Skeletal muscle satellite cell (primary cell): ENCODE data around the gene CSF1R.
A peak's percentile ranks its signal among the peaks of the same experiment; 100 is the strongest.

Experiments
- H3K27me3 ChIP-seq: 2 replicates; pipeline ENCODE4 v1.7.0; 2013; ENCODE audit warnings: low read length; ENCODE audit not compliant: control insufficient read depth, insufficient read depth
- H3K36me3 ChIP-seq: 2 replicates; pipeline ENCODE4 v1.7.0; 2013; ENCODE audit warnings: mild to moderate bottlenecking, control low read depth, low read length; ENCODE audit not compliant: insufficient read depth
- H3K4me1 ChIP-seq: 2 replicates; pipeline ENCODE4 v1.7.0; 2013; ENCODE audit warnings: low read length; ENCODE audit not compliant: control insufficient read depth, insufficient read depth
- H3K4me2 ChIP-seq: 2 replicates; pipeline ENCODE4 v1.7.0; 2013; ENCODE audit warnings: mild to moderate bottlenecking, low read length
- H3K4me3 ChIP-seq: 2 replicates; pipeline ENCODE4 v1.7.0; 2013; ENCODE audit warnings: low read length
- H3K9ac ChIP-seq: 2 replicates; pipeline ENCODE4 v1.7.0; 2013; ENCODE audit warnings: mild to moderate bottlenecking, low read depth, low read length, moderate library complexity
- H3K9me3 ChIP-seq: replicated peaks from 2 replicates; pipeline ENCODE4 v1.7.0; 2013; ENCODE audit warnings: mild to moderate bottlenecking, control low read depth, low read length

Gene CSF1R

DNA sequence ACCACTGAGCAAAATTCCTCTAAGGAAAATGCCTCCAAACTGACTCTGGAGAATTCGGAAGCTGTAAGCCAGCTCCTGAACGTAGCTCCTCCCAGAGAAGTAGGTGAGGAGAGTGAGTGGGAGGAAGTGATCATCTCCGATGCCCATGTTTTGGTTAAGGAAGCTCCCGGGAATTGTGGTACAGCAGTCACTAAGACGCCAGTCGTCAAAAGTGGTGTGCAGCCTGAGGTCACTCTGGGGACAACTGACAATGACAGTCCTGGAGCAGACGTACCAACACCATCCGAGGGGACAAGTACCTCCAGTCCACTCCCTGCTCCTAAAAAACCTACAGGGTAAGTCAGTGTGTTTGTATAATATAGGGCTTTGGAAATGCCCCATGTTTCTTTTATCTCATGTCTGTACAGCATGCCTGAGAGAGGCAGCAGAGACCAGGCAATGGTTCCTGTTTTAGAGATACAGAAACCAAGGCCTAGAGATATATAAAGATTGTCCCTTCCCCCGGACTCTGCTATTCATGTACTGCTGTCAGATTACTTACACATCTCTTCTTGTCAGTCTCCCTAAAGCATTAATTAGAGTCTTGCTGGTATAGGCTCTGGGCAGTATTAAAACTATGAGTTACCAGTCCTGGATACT lies 61.9 kb downstream of the CSF1R start:
- peaks cover 32% of the 10 kb centered on the region for H3K4me1 ChIP-seq
- H3K4me2 ChIP-seq = no peak overlapping the region
- H3K9me3 ChIP-seq = no peaks in the 10 kb centered on the region
- no peak overlapping the region for H3K4me3 ChIP-seq
- no peaks in the 10 kb centered on the region for H3K27me3 ChIP-seq
- peaks cover 72% of the 10 kb centered on the region for H3K36me3 ChIP-seq
- no peak overlapping the region for H3K9ac ChIP-seq

DNA sequence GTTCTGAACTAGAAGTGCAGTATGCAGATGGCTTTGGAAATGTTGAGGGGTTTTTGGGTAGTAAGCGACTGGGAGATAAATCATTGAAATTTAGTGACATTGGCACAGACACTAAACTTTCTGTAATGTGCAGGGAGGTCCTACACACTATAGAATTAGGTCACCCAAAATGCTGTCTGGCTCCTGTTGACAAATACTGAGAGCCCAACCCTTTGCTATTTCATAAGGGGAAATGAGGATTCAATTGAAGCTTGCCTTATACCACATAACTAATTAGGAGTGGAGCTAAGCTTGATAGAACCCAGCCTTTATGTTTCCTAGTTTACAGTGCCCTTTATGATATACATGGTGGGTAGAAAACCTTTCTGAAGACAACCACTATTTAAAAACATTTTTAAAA lies 63.2 kb downstream of the CSF1R start:
- no peak overlapping the region for H3K4me3 ChIP-seq
- H3K27me3 ChIP-seq = no peaks in the 10 kb centered on the region
- no peaks in the 10 kb centered on the region for H3K9me3 ChIP-seq
- peaks cover 81% of the 10 kb centered on the region for H3K36me3 ChIP-seq
- H3K4me1 ChIP-seq = peaks cover 34% of the 10 kb centered on the region
- no peak overlapping the region for H3K4me2 ChIP-seq
- no peak overlapping the region for H3K9ac ChIP-seq

- Histone ChIP-seq H3K4me3 (peak overlapping the region; percentile 21), H3K9ac (peak overlapping the region; percentile 65), H3K4me1 (peaks cover 38% of the 10 kb centered on the region), H3K4me2 (peak overlapping the region; percentile 67), H3K36me3 (peaks cover 80% of the 10 kb centered on the region), H3K27me3 (no peaks in the 10 kb centered on the region), H3K9me3 (no peaks in the 10 kb centered on the region)
Measured at GRCh38 chr5:150022681-150023080, 63.7 kb downstream of the CSF1R start.

DNA sequence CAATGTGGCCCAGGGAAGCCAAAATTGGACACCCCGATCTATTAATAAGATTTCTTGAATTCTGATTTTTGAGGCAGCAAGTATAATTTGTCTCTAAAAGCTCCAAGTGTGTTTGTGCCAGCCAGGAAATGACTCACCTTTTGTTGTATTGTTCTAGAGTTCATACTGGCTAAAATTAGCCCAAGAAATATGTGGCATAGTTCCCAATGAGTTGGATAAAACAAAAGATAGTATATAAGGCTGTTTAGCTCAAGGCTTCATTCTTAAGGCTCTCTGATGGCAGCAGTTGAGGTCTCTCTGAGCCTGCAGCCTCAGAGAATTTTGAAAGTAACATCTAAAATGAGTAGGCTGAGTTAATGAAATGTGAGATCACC lies 64.2 kb downstream of the CSF1R start:
- H3K27me3 ChIP-seq = no peaks in the 10 kb centered on the region
- peak overlapping the region; percentile 67 for H3K4me2 ChIP-seq
- H3K9ac ChIP-seq = peak overlapping the region; percentile 65
- no peaks in the 10 kb centered on the region for H3K9me3 ChIP-seq
- peaks cover 77% of the 10 kb centered on the region for H3K36me3 ChIP-seq
- H3K4me1 ChIP-seq = peaks cover 43% of the 10 kb centered on the region
- H3K4me3 ChIP-seq = peak overlapping the region; percentile 21

- Histone ChIP-seq H3K27me3 (no peaks in the 10 kb centered on the region), H3K9ac (peak overlapping the region; percentile 65), H3K4me3 (no peak overlapping the region), H3K4me2 (peak overlapping the region; percentile 67), H3K9me3 (no peaks in the 10 kb centered on the region), H3K4me1 (peaks cover 45% of the 10 kb centered on the region), H3K36me3 (peaks cover 73% of the 10 kb centered on the region)
Measured at GRCh38 chr5:150021491-150022157, 64.7 kb downstream of the CSF1R start.

DNA sequence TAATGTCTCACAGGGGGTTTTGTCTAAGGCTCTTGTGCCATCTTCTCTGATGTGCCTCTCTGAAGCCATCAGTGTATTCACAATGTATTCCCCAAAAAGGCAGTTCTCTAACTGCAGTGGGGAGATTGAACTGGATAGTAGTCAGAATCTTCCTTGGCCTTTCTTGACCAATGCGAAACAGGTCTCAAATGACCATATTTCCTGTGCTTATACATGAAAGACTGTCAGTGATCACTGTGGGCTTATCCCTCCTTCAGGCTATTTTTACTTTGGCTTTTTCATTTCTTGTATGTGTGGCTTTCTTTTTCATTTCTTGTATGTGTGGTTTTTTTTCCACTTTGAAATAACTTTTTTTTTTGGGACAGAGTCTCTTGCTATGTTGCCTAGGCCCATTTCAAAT lies 66.1 kb downstream of the CSF1R start:
- Histone ChIP-seq H3K9ac (no peak overlapping the region), H3K36me3 (peaks cover 79% of the 10 kb centered on the region), H3K4me2 (no peak overlapping the region), H3K27me3 (no peaks in the 10 kb centered on the region), H3K9me3 (peaks cover 11% of the 10 kb centered on the region), H3K4me3 (no peak overlapping the region), H3K4me1 (peaks cover 45% of the 10 kb centered on the region)

DNA sequence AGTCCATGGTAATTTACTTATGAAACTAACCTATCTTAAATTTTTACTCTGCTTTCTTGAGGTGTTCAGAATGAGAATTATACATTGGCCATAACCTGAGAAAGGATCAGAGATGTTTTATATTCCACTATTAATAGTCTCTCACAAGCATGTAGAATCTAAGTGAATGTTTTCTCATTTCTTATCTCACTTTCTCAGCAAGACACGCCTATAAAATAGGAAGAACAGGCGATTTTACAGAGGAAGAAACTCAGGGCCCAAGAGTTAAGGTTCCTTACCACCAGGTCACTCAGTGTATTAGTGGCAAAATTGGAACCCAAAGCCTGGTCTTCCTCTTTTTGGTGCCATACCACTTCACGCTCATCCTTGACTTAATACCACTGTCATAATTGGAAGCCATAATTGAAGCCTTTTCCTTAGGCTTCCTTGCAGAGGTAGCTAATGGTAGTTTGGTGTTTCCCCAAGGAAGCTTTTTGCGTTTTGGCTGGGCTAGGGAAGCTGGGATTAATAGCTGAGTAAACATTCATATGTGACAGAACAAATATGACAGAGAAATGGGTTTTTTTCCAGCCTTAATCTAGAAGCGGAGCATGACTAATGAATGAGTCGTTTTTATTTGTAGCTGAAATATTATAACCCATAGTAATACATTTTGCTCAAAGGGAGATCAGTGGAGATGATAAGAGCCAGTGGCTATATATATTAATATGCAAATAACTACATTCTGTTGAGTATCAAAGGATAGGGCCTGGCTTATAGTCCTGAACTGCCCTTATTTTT lies 68.9 kb downstream of the CSF1R start:
- peaks cover 35% of the 10 kb centered on the region for H3K4me1 ChIP-seq
- H3K9me3 ChIP-seq = peaks cover 13% of the 10 kb centered on the region
- H3K9ac ChIP-seq = no peak overlapping the region
- H3K4me3 ChIP-seq = no peak overlapping the region
- no peaks in the 10 kb centered on the region for H3K27me3 ChIP-seq
- no peak overlapping the region for H3K4me2 ChIP-seq
- peaks cover 82% of the 10 kb centered on the region for H3K36me3 ChIP-seq

DNA sequence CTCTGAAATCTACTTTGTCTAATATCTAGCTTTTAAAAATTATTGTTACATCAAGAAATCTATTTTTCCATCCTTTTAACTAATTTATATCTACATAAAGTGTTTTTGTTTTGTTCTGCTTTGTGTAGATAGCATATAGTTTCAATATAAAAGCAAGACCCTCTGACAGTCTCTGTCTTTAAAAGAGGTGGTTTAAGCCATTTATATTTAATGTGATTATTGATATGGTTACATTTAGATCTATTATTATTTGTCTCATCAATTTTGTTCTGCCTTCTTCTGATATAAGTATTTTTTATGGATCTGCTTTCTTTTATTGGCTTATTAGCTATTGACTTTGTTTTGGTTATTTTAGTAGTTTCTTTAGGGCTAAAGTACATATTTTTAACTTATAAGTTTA lies 69.8 kb downstream of the CSF1R start:
- H3K9me3 ChIP-seq = peaks cover 13% of the 10 kb centered on the region
- no peak overlapping the region for H3K9ac ChIP-seq
- H3K4me2 ChIP-seq = no peak overlapping the region
- H3K4me3 ChIP-seq = no peak overlapping the region
- H3K36me3 ChIP-seq = peaks cover 89% of the 10 kb centered on the region
- H3K4me1 ChIP-seq = peaks cover 26% of the 10 kb centered on the region
- H3K27me3 ChIP-seq = no peaks in the 10 kb centered on the region

DNA sequence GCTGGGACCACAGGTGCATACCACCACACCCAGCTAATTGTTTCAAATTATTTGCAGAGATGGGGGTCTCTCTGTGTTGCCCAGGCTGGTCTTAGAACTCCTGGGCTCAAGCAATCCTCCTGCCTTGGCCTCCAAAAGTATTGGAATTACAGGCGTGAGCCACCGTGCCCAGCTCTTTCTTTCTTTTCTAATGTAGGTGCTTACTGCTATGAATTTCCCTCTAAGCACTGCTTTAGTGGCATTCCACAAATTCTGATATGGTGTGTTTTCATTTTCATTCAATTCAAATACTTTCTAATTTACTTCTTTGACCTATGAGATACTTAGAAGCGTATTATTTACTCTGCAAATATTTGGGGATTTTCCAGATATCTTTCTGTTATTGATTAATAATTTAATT lies 70.9 kb downstream of the CSF1R start:
- Histone ChIP-seq H3K9me3 (peaks cover 13% of the 10 kb centered on the region), H3K4me2 (no peak overlapping the region), H3K4me1 (peaks cover 17% of the 10 kb centered on the region), H3K4me3 (no peak overlapping the region), H3K27me3 (no peaks in the 10 kb centered on the region), H3K36me3 (peaks cover 88% of the 10 kb centered on the region), H3K9ac (no peak overlapping the region)

DNA sequence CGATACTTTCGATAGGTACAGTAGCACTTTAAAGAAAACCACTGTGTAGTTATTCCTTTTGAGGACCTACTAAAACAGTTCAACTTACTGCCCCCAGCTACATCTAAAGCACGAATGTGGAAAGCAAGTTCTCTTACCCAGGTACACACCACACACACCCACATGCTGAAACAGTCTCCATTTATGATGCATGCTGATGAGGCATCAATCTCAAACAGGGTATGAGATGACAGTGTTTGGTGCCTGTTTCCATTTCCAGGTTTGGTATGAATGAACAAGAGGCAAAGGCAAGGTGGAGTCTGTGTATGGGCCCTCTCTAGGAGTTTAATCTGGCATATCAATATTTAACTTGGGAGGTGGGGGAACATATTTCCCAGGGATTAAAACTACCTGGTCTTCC lies 71.9 kb downstream of the CSF1R start:
- H3K4me1 ChIP-seq = peaks cover 14% of the 10 kb centered on the region
- no peak overlapping the region for H3K9ac ChIP-seq
- no peak overlapping the region for H3K4me2 ChIP-seq
- H3K4me3 ChIP-seq = no peak overlapping the region
- no peaks in the 10 kb centered on the region for H3K27me3 ChIP-seq
- peaks cover 13% of the 10 kb centered on the region for H3K9me3 ChIP-seq
- peaks cover 88% of the 10 kb centered on the region for H3K36me3 ChIP-seq

DNA sequence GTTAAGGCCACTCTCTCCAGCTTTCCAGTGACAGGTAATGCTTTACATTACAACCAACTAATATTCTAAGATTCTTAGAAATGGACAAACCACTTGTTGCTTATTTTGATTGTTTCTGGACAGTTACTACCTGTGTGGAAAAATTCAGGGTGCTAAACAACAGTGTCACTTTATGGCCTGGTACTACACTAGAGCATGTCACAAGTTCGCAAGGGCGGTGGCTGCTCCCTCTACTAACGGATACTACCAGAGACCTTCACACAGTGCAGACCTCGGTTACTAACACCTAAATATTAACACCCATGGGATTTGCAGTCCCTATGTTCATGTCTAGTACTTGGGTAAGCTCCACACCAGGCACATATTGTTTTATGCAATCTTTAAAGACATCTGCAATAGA lies 72.4 kb downstream of the CSF1R start:
- peaks cover 88% of the 10 kb centered on the region for H3K36me3 ChIP-seq

More for the DNA sequence above, 72.4 kb downstream of the CSF1R start:
- Histone ChIP-seq H3K27me3 (no peaks in the 10 kb centered on the region), H3K4me2 (no peak overlapping the region), H3K4me1 (peaks cover 14% of the 10 kb centered on the region), H3K9ac (no peak overlapping the region), H3K9me3 (peaks cover 13% of the 10 kb centered on the region), H3K4me3 (no peak overlapping the region)
